ENCODE results near the gene TADA3.

- no peak for TF ChIP-seq CTCF (IDR thresholded peaks at IDR 0.05)
- TF ChIP-seq POLR2A (IDR thresholded peaks at IDR 0.05), result no peak
These were observed 45.7 kb upstream of the TADA3 start for GRCh38 chr3:9837701-9838582.

All from breast epithelium (tissue), 3 donors.